Mucosa of descending colon (tissue), 3 donors: ENCODE results near the gene C12orf43. TPM values are rescaled to one million over a fixed set of nuclear protein-coding genes. Genes with fewer than 3 reads are reported as not detected.
A peak's percentile ranks its signal among the peaks of the same experiment; 100 is the strongest.

Experiments
- ATAC-seq: fragments of 200-7000 bp; cut with Tn5 transposase; one replicate; pipeline ENCODE4 v1.9.1; 2020; ENCODE audit warnings: mild to moderate bottlenecking, moderate library complexity
- DNase-seq, 3 donors: peaks; one replicate each; pipeline ENCODE4 v3.0.0-alpha.2; 2020
- H3K36me3 ChIP-seq: fragments of 200-600 bp; one replicate; pipeline ENCODE4 v1.8.0; 2021; ENCODE audit warnings: low read depth, mild to moderate bottlenecking
- H3K4me1 ChIP-seq: fragments of 200-600 bp; one replicate; pipeline ENCODE4 v1.8.0; 2021; ENCODE audit warnings: low read depth, mild to moderate bottlenecking
- H3K4me3 ChIP-seq: fragments of 200-600 bp; one replicate; pipeline ENCODE4 v1.8.0; 2021; ENCODE audit warnings: mild to moderate bottlenecking
- H3K9me3 ChIP-seq: fragments of 200-600 bp; one replicate; pipeline ENCODE4 v1.8.0; 2021; ENCODE audit warnings: mild to moderate bottlenecking
- intact Hi-C, 2 donors: fragments of 100-400 bp; cut with DNase I in 1 of 2; cut with micrococcal nuclease in 1 of 2; formaldehyde crosslinking; loops; one replicate each; pipeline versions ENCODE4 v1.11.0 to v1.11.1; 2022; cut with DNase I, micrococcal nuclease
- total RNA-seq, 3 donors: library from RNA; stranded (reverse); fragmentation: NEBNext Ultra II Directional in 2 of 3; extraction: Animal tissue kit (Norgen Biotek cat#: 25700) in 2 of 3; gene quantifications; one replicate each; pipeline versions ENCODE4 v1.2.1 to v1.2.4, GENCODE V29; 2021 to 2023
- TF ChIP-seq, protein P1 (sequence below): fragments of 200-600 bp; IDR thresholded peaks from one replicate; pipeline ENCODE4 v1.8.0; 2022; ENCODE audit warnings: antibody characterized with exemption, mild to moderate bottlenecking
- donor health status: DM: no; HTN: no; CAD: no; lungs with moderate emphysema.
- donor health status: DM: no; HTN: no; CAD: no.
- donor health status: DM: no; HTN: yes; CAD: no.

Gene C12orf43
- total RNA-seq, 3 donors from 2014 or later = 7.6 to 22.7 (median 11.9) TPM

DNA sequence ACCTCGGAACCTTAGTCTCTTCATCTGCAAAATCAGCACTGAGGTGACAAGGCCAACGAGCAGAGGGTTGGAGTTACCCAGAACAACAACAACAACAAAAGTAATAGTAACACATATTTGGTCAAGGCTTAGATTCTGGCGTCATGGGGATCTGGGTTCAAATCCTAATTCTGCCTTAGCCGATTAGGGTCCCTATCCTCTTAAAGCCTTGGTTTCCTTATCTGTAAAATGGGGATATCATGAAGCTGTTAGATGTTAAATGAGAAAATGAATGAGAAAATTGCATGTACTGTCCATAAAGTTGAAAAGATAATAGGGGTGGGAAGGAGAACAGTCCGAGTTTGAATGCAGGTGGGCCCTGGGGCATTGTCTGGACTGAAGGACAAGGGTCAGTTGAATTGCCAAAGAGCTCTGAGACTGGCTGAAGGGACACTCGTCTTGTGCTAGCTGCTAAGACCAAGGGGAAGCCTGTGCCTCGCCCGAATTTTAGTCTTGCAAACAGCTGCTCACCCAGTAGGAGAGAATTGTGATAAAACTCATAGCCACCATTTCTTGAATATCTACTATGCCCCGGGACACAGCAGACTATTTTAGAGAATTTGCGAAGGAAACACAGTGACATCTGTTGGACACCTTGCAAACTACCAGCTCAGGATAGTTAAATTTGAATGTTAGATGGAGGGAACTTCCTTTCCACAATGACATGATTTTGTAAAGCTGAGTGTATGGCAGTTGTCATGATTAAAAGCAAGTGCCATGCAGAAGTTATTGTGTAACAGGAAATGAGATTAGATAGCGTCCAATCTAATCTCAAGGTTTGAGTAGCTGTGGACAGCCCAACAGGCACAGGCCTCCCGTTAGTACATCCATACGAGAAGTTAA is 44.7 kb downstream of the C12orf43 start:
- peak; percentile 19 to 53 (median 22) for DNase-seq
- H3K4me3 ChIP-seq = no peak overlapping the region
- no peaks in the 10 kb centered on the region for H3K36me3 ChIP-seq
- intact Hi-C loops = no loop called here
- H3K9me3 ChIP-seq = no peaks in the 10 kb centered on the region
- H3K4me1 ChIP-seq = no peaks in the 10 kb centered on the region
- peak; percentile 83 for ATAC-seq
- TF ChIP-seq, protein P1, sequence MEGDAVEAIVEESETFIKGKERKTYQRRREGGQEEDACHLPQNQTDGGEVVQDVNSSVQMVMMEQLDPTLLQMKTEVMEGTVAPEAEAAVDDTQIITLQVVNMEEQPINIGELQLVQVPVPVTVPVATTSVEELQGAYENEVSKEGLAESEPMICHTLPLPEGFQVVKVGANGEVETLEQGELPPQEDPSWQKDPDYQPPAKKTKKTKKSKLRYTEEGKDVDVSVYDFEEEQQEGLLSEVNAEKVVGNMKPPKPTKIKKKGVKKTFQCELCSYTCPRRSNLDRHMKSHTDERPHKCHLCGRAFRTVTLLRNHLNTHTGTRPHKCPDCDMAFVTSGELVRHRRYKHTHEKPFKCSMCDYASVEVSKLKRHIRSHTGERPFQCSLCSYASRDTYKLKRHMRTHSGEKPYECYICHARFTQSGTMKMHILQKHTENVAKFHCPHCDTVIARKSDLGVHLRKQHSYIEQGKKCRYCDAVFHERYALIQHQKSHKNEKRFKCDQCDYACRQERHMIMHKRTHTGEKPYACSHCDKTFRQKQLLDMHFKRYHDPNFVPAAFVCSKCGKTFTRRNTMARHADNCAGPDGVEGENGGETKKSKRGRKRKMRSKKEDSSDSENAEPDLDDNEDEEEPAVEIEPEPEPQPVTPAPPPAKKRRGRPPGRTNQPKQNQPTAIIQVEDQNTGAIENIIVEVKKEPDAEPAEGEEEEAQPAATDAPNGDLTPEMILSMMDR = peak; percentile 59

DNA sequence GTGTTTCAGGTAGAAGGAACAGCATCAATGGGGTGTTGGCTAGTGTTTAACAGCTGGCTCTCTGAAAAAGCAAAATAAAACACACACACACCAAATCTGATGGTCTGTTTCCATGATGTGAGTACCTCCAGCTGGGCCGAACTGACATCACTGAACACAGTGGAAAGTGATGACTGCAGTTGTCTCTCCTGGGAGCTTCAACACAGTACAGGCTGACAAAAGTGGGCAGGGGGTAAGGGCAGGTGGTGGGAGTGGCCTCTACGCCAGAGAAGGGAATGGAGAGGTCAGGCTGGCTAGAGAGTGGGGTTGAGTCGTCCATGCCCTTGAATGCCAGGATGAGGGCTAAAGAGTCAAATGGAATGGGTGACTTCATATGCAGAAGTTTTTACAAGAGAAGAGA is 46.0 kb downstream of the C12orf43 start:
- intact Hi-C loops = no loop called here
- TF ChIP-seq, protein P1 = no peak
- Histone ChIP-seq H3K4me3 (no peak overlapping the region), H3K36me3 (no peaks in the 10 kb centered on the region), H3K4me1 (no peaks in the 10 kb centered on the region), H3K9me3 (no peaks in the 10 kb centered on the region)
- ATAC-seq (no peak), DNase-seq (peak in 1 of 3 donors; percentile 12)

DNA sequence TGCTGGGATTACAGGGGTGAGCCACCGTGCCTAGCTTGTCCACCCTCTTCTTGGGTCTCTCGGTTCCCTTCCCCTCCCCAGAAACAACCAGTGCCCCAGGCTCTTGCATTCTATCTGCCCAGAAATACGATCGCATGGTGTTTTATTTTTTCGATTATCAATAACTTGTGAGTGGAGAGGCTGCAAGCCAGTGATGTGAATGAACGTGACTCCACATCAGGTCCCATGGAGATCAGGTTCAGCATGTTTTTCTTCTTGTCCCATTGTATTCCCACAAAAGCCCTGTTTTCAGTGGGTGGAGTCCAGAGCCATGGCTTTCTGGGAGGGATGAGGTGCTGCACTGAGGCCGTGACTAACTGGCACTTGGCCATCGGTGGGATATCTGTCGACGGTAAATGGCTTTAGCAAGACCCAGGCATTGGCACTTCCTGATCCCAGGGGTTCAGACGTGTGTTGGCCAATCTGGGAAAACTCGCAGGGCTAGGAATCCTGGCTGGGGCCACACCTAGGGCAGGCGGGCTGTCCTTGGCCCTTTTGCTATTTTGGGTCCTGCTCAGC is 50.7 kb downstream of the C12orf43 start:
- Histone ChIP-seq H3K9me3 (no peaks in the 10 kb centered on the region), H3K4me1 (peaks cover 11% of the 10 kb centered on the region), H3K36me3 (no peaks in the 10 kb centered on the region), H3K4me3 (no peak overlapping the region)
- TF ChIP-seq, protein P1 = no peak
- intact Hi-C loops = no loop called here
- ATAC-seq (peak; percentile 19), DNase-seq (peak in 2 of 3 donors; percentile 55 to 58)

DNA sequence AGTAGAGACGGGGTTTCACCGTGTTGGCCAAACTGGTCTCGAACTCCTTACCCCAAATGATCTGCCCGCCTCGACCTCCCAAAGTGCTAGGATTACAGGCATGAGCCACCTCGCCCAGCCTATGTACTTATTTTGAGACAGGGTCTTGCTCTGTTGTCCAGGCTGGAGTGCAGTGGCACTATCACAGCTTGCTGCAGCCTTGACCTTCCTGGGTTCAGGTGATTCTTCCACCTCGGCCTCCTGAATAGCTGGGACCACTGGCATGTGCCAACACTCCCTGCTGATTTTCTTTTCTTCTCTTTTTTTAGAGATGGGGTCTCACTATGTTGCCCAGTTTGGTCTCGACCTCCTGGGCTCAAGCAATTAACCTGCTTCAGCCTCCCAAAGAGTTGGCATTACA is 52.0 kb downstream of the C12orf43 start:
- TF ChIP-seq, protein P1 = no peak

DNA sequence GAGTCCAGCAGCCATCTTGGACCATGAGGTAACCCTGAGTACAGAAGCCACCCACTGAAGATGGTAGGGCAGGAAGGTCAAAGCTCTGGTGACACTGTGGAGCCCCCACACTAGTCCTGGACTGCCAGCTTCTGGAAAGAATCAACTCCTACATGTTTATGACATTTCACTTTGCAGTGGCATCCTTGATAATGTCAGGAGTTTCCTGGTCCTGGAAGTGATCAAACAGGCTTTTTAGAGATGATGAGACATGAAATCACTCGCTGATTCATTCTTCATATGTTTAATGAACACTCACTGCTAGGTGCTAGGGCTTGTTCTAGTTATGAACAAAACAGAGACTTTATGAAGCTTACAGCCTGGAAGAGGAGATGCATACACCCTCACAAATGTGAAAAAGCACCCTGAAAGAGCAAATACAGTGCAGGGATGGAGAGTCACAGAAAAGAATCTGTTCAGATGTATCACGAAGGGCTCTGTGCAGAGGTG is 53.7 kb downstream of the C12orf43 start:
- Histone ChIP-seq H3K9me3 (no peaks in the 10 kb centered on the region), H3K4me1 (peaks cover 29% of the 10 kb centered on the region), H3K36me3 (no peaks in the 10 kb centered on the region), H3K4me3 (no peak overlapping the region)
- intact Hi-C loops = no loop called here
- TF ChIP-seq, protein P1 = no peak
- ATAC-seq (peak; percentile 9), DNase-seq (no peak)

More for the DNA sequence above, 52.0 kb downstream of the C12orf43 start:
- Histone ChIP-seq H3K4me3 (no peak overlapping the region), H3K9me3 (no peaks in the 10 kb centered on the region), H3K4me1 (peaks cover 14% of the 10 kb centered on the region), H3K36me3 (no peaks in the 10 kb centered on the region)
- intact Hi-C loops = no loop called here
- ATAC-seq (no peak), DNase-seq (peak in 1 of 3 donors; percentile 19)
